ENCODE results near the gene NUAK2.

Gene NUAK2

DNA sequence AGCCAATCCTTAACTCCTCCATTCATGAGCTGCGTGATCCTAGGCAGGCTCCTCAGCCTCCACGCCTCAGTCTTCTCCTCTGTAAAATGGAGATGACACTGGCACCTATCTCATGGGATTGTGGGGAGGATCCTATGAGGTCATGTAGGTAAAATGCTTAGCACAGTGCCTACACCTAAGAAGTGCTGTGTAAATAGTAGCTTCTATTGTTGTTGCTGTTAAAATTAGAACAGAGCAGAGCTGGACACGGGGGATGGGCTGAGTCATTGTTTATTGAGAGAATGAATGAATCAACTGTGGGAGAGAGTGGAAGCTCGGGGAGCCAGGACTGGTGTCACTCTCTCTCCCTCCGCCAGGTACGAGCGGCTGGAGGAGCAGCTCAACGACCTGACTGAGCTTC lies 50.8 kb downstream of the NUAK2 start:
- no peak for DNase-seq

DNA sequence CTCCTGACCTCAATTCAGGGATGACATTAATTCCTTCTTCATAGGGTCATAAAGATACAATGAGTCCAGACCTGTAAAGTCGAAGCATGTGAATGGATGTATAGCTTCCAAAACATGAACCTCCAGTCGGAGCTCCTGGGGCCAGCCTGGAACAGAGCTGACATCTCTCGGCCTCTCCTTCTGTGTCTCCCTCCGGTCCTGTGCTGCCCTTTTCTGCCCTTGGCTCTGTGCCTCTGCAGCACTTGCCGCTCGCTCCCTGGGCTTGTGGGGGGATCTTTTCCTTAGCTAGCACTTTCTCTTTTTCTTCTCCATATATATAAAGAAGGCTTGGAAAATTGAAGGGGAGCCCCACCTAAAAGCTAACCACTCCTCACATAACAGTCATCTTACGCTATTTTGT lies 51.3 kb downstream of the NUAK2 start:
- DNase-seq = no peak

DNA sequence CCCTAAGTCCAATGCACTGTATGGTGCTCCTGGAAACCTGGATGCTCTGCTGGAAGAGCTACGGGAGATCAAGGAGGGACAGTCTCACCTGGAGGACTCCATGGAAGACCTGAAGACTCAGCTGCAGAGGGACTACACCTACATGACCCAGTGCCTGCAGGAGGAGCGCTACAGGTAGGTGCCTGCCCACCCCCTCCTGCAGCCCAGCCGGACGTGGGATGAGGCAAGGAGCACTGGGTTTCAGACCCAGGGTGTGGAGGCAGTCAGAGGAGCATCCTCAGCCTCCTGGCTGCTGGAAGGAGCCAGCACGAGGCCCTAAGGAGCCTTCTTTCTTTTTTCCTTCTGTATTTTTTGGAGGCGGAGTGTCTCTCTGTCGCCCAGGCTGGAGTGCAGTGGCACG lies 51.8 kb downstream of the NUAK2 start:
- no peak for DNase-seq

DNA sequence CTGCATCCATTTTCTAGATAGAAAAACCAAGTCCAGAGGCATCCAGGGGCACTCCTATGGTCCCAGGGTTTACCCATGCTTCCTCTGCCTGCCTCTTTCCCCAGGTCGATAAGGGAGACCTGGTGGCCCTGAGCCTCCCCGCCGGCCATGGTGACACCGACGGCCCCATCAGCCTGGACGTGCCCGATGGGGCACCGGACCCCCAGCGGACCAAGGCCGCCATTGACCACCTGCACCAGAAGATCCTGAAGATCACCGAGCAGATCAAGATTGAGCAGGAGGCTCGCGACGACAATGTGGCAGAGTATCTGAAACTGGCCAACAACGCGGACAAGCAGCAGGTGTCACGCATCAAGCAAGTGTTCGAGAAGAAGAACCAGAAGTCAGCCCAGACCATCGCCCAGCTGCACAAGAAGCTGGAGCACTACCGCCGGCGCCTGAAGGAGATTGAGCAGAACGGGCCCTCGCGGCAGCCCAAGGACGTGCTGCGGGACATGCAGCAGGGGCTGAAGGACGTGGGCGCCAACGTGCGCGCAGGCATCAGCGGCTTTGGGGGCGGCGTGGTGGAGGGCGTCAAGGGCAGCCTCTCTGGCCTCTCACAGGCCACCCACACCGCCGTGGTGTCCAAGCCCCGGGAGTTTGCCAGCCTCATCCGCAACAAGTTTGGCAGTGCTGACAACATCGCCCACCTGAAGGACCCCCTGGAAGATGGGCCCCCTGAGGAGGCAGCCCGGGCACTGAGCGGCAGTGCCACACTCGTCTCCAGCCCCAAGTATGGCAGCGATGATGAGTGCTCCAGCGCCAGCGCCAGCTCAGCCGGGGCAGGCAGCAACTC lies 52.5 kb downstream of the NUAK2 start:
- no peak for DNase-seq

DNA sequence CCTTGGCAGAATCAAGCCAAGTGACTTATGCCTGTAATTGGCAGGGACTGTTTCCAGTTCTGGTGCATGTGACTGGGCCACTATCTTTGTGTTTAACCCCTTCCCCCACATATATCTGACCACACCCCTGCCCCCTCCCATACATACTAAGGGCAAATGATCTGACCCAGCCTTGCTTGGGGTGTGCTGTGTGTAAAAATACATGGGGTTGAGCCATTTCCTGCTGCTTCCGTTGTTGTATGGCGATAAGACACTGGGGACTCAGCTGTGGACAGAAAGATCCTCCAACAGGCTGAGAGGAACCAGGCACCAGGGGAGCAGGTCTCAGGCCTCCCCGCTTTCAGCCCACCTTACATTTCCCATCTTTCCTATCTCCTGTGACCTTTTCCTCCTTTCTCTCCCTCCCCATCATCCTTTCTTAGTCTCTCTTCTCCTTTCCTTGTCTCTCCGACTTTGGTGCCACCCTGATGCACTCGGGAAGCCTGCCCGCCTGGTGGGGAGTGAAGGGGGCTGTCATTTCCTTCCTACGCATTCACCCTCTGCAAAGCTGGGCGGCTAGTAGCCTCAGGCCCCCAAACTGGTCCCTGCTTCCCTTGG lies 54.1 kb downstream of the NUAK2 start:
- no peak for DNase-seq

DNA sequence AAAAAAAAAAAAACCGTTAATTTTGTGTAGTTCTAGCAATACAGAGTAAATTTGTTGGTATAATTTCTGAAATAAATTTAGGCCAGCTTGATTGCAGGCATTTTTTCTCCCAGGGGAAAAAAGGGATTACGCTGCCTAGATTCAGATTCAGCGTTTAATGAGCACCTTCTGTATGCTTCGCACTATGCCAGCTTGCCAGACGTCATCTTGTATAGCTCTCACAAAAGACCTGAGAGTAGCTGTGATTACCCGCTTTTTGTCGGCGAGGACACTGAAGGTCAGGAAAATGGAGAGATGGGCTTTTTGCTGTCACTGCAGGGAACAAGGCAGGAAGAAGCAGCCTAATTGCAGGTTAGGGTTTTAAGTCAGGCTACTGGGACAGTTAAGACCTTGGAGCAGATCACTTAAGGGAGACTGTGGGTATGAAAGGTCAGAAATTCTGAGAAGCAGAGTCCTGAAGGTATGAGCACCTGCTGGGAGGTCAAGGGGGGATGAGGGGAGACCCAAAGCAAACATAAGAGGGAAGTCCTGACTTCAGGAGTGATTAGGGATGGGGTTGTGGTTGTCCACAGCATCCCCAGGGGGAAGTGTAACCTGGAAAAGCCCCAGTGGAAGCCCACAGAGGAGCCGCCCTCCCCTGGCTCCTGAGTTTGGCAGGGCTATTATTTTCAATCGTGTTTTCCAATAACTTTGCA lies 54.8 kb downstream of the NUAK2 start:
- no peak for DNase-seq

DNA sequence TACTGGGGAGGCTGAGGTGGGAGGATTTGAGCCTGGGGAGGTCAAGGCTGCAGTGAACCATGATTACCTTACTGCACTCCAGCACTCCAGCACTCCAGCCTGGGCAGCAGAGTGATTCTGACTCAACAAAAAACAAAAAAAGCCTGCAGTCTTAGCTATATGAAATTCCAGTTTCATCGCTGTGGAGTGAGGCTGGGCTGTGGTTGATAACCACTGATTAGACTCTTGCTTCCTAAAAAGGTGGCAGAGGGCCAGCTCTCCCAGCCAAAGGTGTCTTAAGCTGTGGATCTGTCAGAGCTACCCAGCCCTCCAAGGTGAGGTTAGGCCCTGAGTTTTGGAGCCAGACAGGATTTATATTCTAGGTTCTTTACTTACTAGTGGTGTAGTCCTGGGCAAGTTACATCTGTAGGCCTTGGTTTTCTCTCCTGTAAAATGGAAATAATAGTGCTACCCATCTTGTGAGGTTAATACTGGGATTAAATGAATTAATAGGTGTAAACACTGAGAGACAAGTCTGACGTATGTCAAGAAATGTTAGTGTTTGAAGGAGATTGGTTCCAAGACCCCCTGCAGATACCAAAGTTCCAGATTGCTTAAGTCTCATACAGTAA lies 57.9 kb downstream of the NUAK2 start:
- no peak for DNase-seq

DNA sequence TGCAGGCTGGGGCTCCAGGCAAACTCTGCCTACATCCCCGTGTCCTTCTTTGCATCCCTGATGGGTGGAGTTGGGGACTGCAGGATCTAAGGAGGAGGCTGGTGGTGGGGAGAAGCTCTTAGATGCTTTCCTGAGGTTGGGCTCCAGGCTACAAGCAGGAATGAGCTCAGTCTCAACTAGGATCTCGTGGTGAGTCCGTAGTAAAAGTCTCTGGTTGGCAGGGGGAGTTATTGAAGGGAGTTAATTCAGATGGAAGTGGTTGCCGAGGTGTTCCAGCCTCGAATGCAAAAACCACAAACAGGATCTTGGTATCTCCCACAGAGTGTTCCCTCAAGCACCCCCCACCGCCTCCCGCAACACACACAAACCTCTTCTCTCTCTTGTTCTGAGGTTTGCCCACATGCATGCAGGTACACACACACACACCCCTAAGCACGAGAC lies 58.8 kb downstream of the NUAK2 start:
- no peak for DNase-seq

DNA sequence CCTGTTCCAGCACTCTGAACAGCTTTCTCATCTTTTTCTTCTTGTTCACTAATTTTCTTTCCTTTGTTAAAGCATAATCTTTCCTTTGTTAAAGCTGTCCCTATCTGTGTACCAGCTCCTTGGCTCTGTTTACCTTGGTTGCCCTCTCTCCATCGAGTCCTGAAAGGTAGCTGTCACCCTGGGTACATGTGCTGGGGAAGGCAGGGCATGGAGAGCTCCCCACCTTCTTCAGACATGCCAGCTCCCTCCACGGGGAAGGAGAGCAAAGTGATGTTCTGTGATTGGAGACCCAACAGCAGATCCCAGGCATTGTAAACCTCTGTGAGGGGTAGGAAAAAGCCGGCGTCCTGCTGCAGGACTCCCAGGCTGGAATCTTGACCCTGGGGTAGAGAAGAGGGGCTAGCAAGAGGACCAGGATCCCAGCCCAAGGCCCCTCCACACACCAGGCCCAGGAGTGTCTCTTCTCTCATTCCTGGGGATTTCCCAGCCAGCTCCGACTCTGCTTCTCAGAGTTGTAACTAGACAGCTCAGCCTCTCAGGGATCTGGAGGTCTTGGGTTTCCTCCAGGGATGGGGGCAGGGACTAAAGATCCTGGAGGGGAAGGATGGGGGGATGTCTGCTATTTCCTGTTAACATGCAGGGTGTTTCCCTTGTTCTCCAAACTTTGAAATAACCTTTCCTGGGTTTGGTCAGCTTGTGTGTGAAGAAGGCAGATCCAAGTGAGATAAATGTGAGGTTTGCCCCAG lies 59.4 kb downstream of the NUAK2 start:
- no peak for DNase-seq

DNA sequence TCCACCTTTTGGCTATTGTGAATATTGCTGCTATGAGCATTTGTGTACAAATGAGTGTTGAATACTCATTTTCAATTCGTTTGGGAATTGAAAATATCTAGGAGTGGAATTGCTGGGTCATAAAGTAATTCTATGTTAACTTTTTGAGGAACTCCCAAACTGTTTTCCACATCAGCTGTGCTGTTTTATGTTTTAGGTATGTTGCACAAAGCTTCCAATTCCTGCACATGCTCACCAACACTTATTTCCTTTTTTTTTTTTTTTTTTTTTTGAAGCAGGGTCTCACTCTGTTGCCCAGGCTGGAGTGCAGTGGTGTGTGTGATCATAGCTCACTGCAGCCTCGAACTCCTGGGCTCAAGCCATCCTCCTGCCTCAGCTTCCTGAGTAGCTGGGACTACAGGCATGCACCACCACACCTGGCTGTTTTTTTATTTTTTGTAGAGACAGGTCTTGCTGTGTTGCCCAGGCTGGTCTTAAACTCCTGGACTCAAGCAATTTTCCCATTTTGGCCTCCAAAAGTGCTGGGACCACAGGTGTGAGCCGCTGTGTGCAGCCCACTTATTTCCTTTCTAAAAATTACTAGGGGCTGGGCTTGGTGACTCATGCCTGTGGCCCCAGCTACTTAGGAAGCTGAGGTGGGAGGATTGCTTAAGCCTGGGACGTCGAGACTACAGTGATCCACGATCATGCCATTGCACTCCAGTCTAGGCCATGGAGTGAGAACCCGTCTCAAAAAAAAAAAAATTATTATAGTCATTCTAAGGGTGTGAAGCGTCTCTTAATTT lies 60.4 kb downstream of the NUAK2 start:
- no peak for DNase-seq

DNA sequence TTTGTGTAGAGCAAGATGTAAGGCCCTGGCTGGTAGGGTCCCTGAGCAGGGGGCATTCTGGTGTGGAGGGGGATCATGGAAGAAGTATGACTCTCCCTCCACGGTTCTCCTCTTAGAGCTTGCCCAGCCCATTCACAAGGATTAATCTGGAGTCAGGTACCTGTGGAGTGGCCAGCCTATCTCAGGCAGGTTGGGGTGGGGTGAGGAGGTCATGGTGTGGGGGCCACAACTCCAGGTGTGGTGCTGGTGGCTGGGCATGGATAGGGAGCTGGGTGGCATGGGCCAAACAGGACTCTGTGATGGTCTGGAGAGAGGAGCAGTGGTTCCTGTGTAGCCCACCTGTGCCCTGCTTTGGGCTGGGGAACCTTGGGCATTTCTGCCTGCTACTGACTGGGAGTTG lies 61.5 kb downstream of the NUAK2 start:
- DNase-seq = no peak

DNA sequence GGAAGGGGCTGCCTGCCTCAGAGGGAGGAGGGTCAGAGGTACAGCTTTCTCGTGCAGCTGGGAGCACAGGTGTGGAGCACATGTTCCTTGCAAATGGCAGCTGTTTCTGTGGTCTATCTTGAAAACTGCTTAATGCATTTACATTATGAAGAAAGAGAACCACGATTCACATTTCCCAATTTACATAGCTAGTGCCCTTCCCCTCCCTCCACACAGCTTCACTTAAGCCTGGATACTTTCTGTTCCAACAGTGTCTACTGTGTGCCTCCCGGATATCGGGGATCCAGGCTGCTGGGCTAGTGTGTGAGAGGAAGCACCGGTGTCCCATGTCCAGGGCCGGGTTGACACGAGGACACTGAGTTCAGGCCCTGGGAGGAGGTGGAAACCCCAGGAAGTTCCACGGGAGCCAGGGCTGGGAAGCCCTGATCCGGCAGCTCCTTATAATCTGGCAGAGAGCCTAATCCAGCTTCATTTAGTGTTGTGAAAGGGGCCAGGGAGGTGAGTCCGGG lies 62.2 kb downstream of the NUAK2 start:
- peak; percentile 67 for DNase-seq

DNA sequence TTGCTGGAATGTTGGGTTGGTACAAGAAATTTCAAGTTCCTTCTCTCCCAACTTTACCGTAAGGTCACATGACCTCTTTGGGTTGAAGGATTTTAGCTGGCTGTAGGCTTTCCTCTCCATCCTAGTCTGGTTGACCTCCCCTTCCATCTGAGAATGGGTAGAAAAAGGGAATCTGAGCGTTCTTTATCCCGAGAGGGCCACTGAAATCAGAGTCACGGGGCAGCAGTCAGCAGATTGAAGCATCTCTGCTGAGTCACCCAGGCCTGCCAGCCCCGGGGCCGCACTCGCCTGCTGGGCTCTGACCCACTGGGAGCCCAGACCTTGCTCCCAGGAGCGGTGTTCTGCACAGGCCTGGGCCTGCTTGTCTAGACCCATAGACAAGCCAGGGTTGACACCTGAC lies 62.8 kb downstream of the NUAK2 start:
- no peak for DNase-seq

DNA sequence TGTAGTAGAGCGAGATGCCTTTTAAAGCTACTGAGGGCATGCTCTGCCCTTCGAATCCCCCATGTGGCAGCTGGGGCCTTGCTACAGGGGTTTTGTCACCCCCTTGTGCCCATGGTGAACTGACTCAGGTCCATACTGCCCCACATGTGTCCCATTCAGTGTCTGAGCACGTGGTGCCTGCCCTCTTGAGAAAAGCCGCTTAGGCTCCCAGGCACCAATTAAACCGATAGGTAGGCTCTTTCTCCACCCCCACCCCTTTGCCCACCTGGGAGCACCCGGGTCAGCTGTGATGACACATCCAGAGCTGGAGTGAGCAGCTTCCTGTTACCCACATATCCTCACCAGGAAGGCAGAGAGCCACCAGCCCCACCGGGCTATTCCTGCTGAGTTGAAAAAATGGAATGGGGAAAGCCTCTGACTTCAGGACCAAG lies 63.3 kb downstream of the NUAK2 start:
- no peak for DNase-seq

DNA sequence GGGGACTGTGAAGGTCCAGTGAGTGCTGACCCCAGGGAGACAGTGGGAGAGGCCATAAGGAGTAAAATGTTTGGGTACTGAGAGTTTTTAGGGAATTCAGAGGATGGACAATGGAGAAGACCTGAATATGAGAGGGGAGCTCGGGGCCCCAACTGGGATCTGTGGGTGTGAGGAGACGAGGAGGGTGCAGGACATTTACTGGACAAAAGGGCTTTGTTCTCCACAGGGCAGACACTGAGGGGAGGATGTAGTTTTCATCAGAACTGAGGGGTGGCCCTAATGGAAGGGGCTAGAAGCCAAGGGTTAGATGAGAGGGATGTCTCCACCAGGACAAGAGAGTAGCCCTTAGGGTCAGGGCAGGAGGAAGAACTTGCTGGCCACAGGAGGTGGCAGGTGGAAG lies 63.8 kb downstream of the NUAK2 start:
- DNase-seq = no peak

DNA sequence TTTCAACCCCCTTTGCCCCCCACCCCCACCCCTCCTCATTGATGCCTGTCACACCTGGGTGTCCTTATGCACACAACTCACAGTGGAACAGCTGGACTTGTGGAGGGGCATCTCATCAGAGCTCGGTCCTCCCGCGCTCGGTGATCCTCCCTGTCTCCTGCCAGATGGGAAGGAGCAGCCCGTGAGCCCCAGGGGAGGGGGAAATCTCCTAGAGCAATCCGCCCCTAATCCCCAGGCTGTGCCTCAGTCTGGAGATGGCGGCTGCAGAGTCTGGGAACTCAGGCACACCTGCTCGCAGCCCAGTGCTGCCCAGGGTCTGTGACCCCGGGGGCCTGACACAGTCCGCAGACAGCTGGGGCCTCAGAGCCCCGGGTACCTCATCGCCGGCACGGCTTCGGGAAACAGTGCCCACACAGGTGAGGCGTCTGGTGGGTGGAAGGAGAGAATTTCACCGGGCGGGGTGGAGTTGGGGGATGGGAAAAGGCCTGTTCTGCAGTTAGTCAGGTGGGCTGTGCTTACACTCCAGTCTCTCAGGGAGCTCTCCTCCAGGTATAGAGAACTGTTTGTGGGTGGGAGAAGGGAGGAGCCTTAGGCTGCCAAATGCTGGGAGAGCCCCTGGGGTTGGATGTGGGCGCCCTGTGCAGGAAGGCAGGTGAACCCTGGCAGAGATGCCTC lies 64.5 kb downstream of the NUAK2 start:
- DNase-seq = peak; percentile 96

DNA sequence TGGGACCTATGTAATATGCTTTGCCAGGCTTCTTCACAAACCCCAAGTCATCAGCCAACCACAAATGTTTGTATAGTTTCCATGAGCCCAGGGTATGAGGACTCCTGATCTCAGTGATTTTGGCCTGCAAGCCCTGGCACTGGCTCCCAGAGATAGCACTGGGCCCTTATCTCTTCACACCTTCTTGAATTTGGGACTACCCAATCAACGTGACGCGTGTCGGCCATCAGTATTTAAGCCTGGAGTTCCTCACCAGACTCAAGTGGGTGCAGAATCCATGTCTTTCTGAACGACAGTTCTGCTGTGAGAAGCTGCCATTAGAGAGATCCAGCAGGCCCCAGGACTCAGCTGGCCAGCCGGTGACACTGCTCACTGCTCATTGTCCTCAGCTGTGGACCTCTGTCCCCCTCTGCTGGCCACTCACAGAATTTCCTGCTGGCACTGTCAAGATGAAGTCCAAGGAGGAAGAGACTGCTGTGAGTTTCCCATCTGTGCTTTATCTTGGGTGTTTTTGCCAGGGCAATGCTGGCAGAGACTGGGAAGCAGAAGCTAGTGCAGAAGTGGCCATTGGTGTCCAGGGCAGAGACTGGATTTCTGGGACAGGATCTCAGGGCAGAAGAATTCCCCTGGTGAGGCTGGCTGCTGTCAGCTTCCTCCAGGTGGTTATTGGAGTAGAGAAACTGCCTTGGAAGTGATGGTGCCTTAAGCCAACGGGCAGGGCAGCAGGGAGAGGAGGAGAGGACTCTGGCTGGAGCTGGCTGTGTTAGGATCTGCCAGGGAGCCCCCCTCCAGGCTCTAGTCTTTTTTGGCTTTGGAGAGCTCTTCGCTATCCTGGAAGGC lies 65.4 kb downstream of the NUAK2 start:
- DNase-seq = peak; percentile 82
